Measurements from ENCODE around the gene MIF4GD. TPM values are rescaled to one million over a fixed set of nuclear protein-coding genes. Genes with fewer than 3 reads are reported as not detected.

The MIF4GD gene
- total RNA-seq, 1 experiment from 2014 or later, result 21.6 TPM

- TF ChIP-seq HMGXB4 (CRISPR knock-in tag; IDR thresholded peaks at IDR 0.05) (no peak), MXD4 (CRISPR knock-in tag; IDR thresholded peaks at IDR 0.05; ENCODE audit: borderline replicate concordance) (no peak), ARID4B (CRISPR knock-in tag; IDR thresholded peaks at IDR 0.05; ENCODE audit: borderline replicate concordance) (0 out of 2 replicates have a peak, but pooled peaks have one; percentile 1), TP53 (CRISPR knock-in tag; IDR thresholded peaks at IDR 0.05) (no peak; the same call in 1 of the 2 replicates), ETV6 (CRISPR knock-in tag; IDR thresholded peaks at IDR 0.05) (0 out of 2 replicates have a peak, but pooled peaks have one; percentile 9), ZBTB21 (CRISPR knock-in tag; IDR thresholded peaks at IDR 0.05; ENCODE audit: borderline replicate concordance) (no peak), MYBL2 (CRISPR knock-in tag; IDR thresholded peaks at IDR 0.05) (no peak)
Measured at GRCh38 chr17:75270966-75271232, at the start of gene MIF4GD (continued).

GRCh38 chr17:75319904-75320691 lies 49.1 kb upstream of the MIF4GD start:
- peaks cover 16% of the 10 kb centered on the region for H3K4me1 Mint-ChIP-seq
- TF ChIP-seq USF2 (CRISPR knock-in tag; IDR thresholded peaks at IDR 0.05), result no peak
- TF ChIP-seq FOXJ3 (CRISPR knock-in tag; IDR thresholded peaks at IDR 0.05; ENCODE audit: borderline replicate concordance), result no peak
- TF ChIP-seq SOX15 (CRISPR knock-in tag; IDR thresholded peaks at IDR 0.05), result no peak
- TF ChIP-seq HMGXB4 (CRISPR knock-in tag; IDR thresholded peaks at IDR 0.05), result no peak
- POLR2A ChIA-PET, result interaction anchor here (0.6 to 1.1 kb wide), 2 partner anchors 11 to 110 kb away, joined by 3 to 8 read pairs; no protein-coding TSS in a partner anchor
- no peak overlapping the region for H3K4me3 Mint-ChIP-seq
- H3K27me3 Mint-ChIP-seq (ENCODE audit: low read depth), result no peaks in the 10 kb centered on the region
- DNase-seq (ENCODE audit: low spot score) (no peak), ATAC-seq (no peak)
- CTCF ChIA-PET, result interaction anchor here (0.6 to 3.2 kb wide), 8 partner anchors 17 to 119 kb away, joined by 3 to 13 read pairs (median 4); partner anchors contain the start of genes GRB2 and SLC25A19
- peaks cover 32% of the 10 kb centered on the region for H3K36me3 Mint-ChIP-seq
- H3K9me3 Mint-ChIP-seq, result no peaks in the 10 kb centered on the region
- H3K27ac Mint-ChIP-seq, result peak overlapping the region; percentile 14; the same call in 1 of the 2 replicates

- Mint-ChIP-seq H3K36me3 (peaks cover 27% of the 10 kb centered on the region), H3K4me3 (no peak overlapping the region), H3K27me3 (ENCODE audit: low read depth) (no peaks in the 10 kb centered on the region), H3K4me1 (peaks cover 16% of the 10 kb centered on the region), H3K9me3 (no peaks in the 10 kb centered on the region), H3K27ac (peak overlapping the region; percentile 91)
- ChIA-PET CTCF (interaction anchor here (1.3 to 2.2 kb wide), 3 partner anchors 27 to 46 kb away, joined by 3 to 5 read pairs (median 5); partner anchors contain the start of gene SLC25A19), POLR2A (interaction anchor here (1.2 kb wide), 1 partner anchor 30 kb away, joined by 3 read pairs; the partner anchor contains the start of gene SLC25A19)
- ATAC-seq, result no peak
- no peak for DNase-seq (ENCODE audit: low spot score)
- TF ChIP-seq ERG (CRISPR knock-in tag; IDR thresholded peaks at IDR 0.05) (no peak), FOXJ3 (CRISPR knock-in tag; IDR thresholded peaks at IDR 0.05; ENCODE audit: borderline replicate concordance) (no peak), ZNF416 (CRISPR knock-in tag; IDR thresholded peaks at IDR 0.05) (no peak), ZNF263 (CRISPR knock-in tag; IDR thresholded peaks at IDR 0.05; ENCODE audit: low read depth) (no peak), USF1 (CRISPR knock-in tag; IDR thresholded peaks at IDR 0.05) (no peak), HMGA2 (CRISPR knock-in tag; IDR thresholded peaks at IDR 0.05) (no peak), ZNF232 (CRISPR knock-in tag; IDR thresholded peaks at IDR 0.05) (no peak), ZNF423 (CRISPR knock-in tag; IDR thresholded peaks at IDR 0.05) (no peak), GRHL2 (CRISPR knock-in tag; IDR thresholded peaks at IDR 0.05; ENCODE audit: insufficient replicate concordance, severe bottlenecking) (no peak)
Measured at GRCh38 chr17:75318615-75319222, 47.7 kb upstream of the MIF4GD start.
